Endothelial cell of umbilical vein (primary cell): ENCODE measurements around the gene GAL3ST2. TPM values are rescaled to one million over a fixed set of nuclear protein-coding genes. Genes with fewer than 3 reads are reported as not detected.

Source experiments
- BruUV-seq: library from RNA; stranded (reverse); fragments of 400-500 nt; replicated peaks from 2 replicates; lab custom pipeline; 2021; lab: Mats Ljungman, UMichigan
- CTCF ChIA-PET: fragments of 300-600, 350-600 bp; sonication (Branson Sonifier 250); formaldehyde crosslinking; loops from one replicate; lab custom pipeline; 2021; ENCODE audit warnings: antibody characterized with exemption, inconsistent platforms; lab: Charles Lee
- POLR2A ChIA-PET: fragments of 300-600, 350-600 bp; sonication (Branson Sonifier 250); formaldehyde crosslinking; loops from one replicate; lab custom pipeline; 2021; ENCODE audit warnings: antibody characterized with exemption, inconsistent platforms; lab: Charles Lee
- DNase-seq: peaks from one replicate; pipeline ENCODE4 v3.0.0-alpha.2; 2011; ENCODE audit warnings: low read depth, low spot score
- FAIRE-seq: peaks from 2 replicates; lab custom pipeline; 2011; peaks lifted over from hg19 to GRCh38; lab: Jason Lieb, UNC
- H2AFZ ChIP-seq: 2 replicates; pipeline ENCODE4 v1.6.0; 2012; ENCODE audit warnings: low read depth, low read length, control low read depth, inconsistent platforms
- H3K27ac ChIP-seq: 2 replicates; pipeline ENCODE4 v1.5.1; 2011; ENCODE audit warnings: low read depth, mild to moderate bottlenecking, control low read depth, low read length, moderate library complexity; ENCODE audit not compliant: insufficient read depth
- H3K27me3 ChIP-seq, 2 experiments: 2 replicates each; pipeline versions ENCODE4 v1.6.0 to v1.6.1; 2011; ENCODE audit warnings: low read length in 2 of 2, mixed read lengths in 1 of 2; ENCODE audit not compliant: control insufficient read depth in 2 of 2, insufficient read depth in 2 of 2
- H3K36me3 ChIP-seq, 2 experiments: 2 replicates in 1 of 2; 3 replicates in 1 of 2; pipeline ENCODE4 v1.5.1; 2011; ENCODE audit warnings: low read length in 2 of 2, mild to moderate bottlenecking in 1 of 2, moderate library complexity in 1 of 2; ENCODE audit not compliant: control insufficient read depth in 2 of 2, insufficient read depth in 2 of 2; ENCODE audit errors: extremely low read depth in 1 of 2
- H3K4me1 ChIP-seq: 3 replicates; pipeline ENCODE4 v1.5.1; 2011; ENCODE audit warnings: mild to moderate bottlenecking, low read length; ENCODE audit not compliant: control insufficient read depth, insufficient read depth; ENCODE audit errors: extremely low read depth
- H3K4me2 ChIP-seq: 2 replicates; pipeline ENCODE4 v1.6.1; 2011; ENCODE audit warnings: low read length, control low read depth, mixed read lengths; ENCODE audit not compliant: insufficient read depth
- H3K4me3 ChIP-seq, 3 experiments: fragments of 200-600 bp in 1 of 3; sonication (generic), shearing (Covaris generic) in 1 of 3; replicated peaks in 1 of 3; 2 replicates each; pipeline ENCODE4 v1.5.1; 2011 to 2016; ENCODE audit warnings: control low read depth in 3 of 3, low read length in 3 of 3, mild to moderate bottlenecking in 2 of 3, inconsistent platforms in 1 of 3, low read depth in 1 of 3, moderate library complexity in 1 of 3; ENCODE audit not compliant: insufficient read depth in 1 of 3
- H3K79me2 ChIP-seq: 2 replicates; pipeline ENCODE4 v1.6.0; 2012; ENCODE audit warnings: low read length, inconsistent platforms; ENCODE audit not compliant: control insufficient read depth, insufficient read depth
- H3K9ac ChIP-seq: replicated peaks from 2 replicates; pipeline ENCODE3; 2011; ENCODE audit warnings: low read length, control low read depth; ENCODE audit not compliant: insufficient read depth; ENCODE audit errors: extremely low read depth
- H3K9me1 ChIP-seq: replicated peaks from 3 replicates; pipeline ENCODE4 v1.6.0; 2011; ENCODE audit warnings: mild to moderate bottlenecking, low read length; ENCODE audit not compliant: control insufficient read depth, insufficient read depth; ENCODE audit errors: extremely low read depth
- H3K9me3 ChIP-seq: replicated peaks from 2 replicates; pipeline ENCODE4 v1.5.1; 2012; ENCODE audit warnings: low read length, inconsistent platforms; ENCODE audit not compliant: control insufficient read depth, insufficient read depth
- H4K20me1 ChIP-seq: replicated peaks from 2 replicates; pipeline ENCODE3; 2011; ENCODE audit warnings: mild to moderate bottlenecking, low read length; ENCODE audit not compliant: control insufficient read depth, insufficient read depth; ENCODE audit errors: extremely low read depth
- CTCF ChIP-seq, 2 donors: IDR thresholded peaks; 1 replicate in 1 of 2; 2 replicates in 1 of 2; pipeline ENCODE4 v1.5.1; 2011; ENCODE audit warnings: low read length in 2 of 2, mild to moderate bottlenecking in 2 of 2, moderate library complexity in 2 of 2, control low read depth in 1 of 2, inconsistent platforms in 1 of 2, low read depth in 1 of 2; ENCODE audit not compliant: insufficient read depth in 1 of 2; ENCODE audit errors: extremely low read depth in 1 of 2
- EZH2 ChIP-seq: IDR thresholded peaks from 2 replicates; pipeline ENCODE4 v1.6.1; 2012; ENCODE audit warnings: borderline replicate concordance, low read depth, mild to moderate bottlenecking, moderate library complexity, low read length, inconsistent platforms; ENCODE audit not compliant: severe bottlenecking
- FOS ChIP-seq: IDR thresholded peaks from 2 replicates; pipeline ENCODE4 v1.6.1; 2011; ENCODE audit warnings: mild to moderate bottlenecking, low read length, moderate library complexity, borderline replicate concordance; ENCODE audit not compliant: insufficient read depth
- GATA2 ChIP-seq: IDR thresholded peaks from 2 replicates; pipeline ENCODE4 v1.7.0; 2011; ENCODE audit warnings: low read depth, mild to moderate bottlenecking, moderate library complexity, mixed read lengths, low read length; ENCODE audit not compliant: insufficient read length, insufficient read depth
- JUN ChIP-seq: IDR thresholded peaks from 2 replicates; pipeline ENCODE4 v1.6.1; 2011; ENCODE audit warnings: borderline replicate concordance, low read depth; ENCODE audit not compliant: insufficient read length, insufficient read depth
- MAX ChIP-seq: IDR thresholded peaks from 2 replicates; pipeline ENCODE4 v1.6.1; 2011; ENCODE audit not compliant: insufficient read depth, insufficient read length
- MYC ChIP-seq: IDR thresholded peaks from one replicate; pipeline ENCODE4 v1.6.1; 2011; ENCODE audit warnings: mild to moderate bottlenecking, low read depth, low read length
- POLR2A ChIP-seq: IDR thresholded peaks from 2 replicates; pipeline ENCODE4 v1.6.1; 2012; ENCODE audit warnings: low read depth, mild to moderate bottlenecking, control low read depth, low read length
- POLR2AphosphoS5 ChIP-seq: IDR thresholded peaks from 2 replicates; pipeline ENCODE4 v1.6.1; 2012; ENCODE audit warnings: low read depth, mild to moderate bottlenecking, control low read depth, low read length, moderate library complexity; ENCODE audit not compliant: insufficient read depth
- dilution Hi-C: fragments of 300-500 bp; cut with MboI; formaldehyde crosslinking; loops from one replicate; pipeline ENCODE4 v1.15.0; 2019; ENCODE audit warnings: low sequenced_read_pairs; ENCODE audit not compliant: extremely low pct_ligation_motif_present
- intact Hi-C: fragments of 100-400 bp; cut with micrococcal nuclease; formaldehyde crosslinking; loops from one replicate; pipeline ENCODE4 v1.10.0; 2022
- polyA plus RNA-seq, 4 experiments: library from polyadenylated mRNA; depleted of rRNA in 3 of 4; stranded (reverse) in 3 of 4; unstranded in 1 of 4; fragments of >200 nt; gene quantifications; 2 replicates each; pipeline versions ENCODE4 v1.2.1 to v1.2.3, GENCODE V29; 2011 to 2012; ENCODE audit warnings: missing spikeins in 1 of 4
- total RNA-seq: library from RNA; stranded (reverse); gene quantifications from 2 replicates; pipeline ENCODE4 v1.2.3, GENCODE V29; 2021

Gene GAL3ST2
- total and polyA plus RNA-seq, 2 donors (not counting 3 experiments of a cell fraction or from before 2014, with no cell fraction given), result not detected

- Histone ChIP-seq H3K4me2 (no peak overlapping the region), H3K9ac (no peak overlapping the region), H2AFZ (no peak overlapping the region), H3K9me1 (no peaks in the 10 kb centered on the region), H3K9me3 (no peaks in the 10 kb centered on the region), H3K79me2 (no peaks in the 10 kb centered on the region), H4K20me1 (no peaks in the 10 kb centered on the region), H3K4me1 (peaks cover 11% of the 10 kb centered on the region), H3K4me3 (no peak overlapping the region), H3K27me3 (no peaks in the 10 kb centered on the region), H3K36me3 (no peaks in the 10 kb centered on the region), H3K27ac (no peak overlapping the region)
- ChIA-PET CTCF (interaction anchor here (5.2 kb wide), 1 partner anchor 28 kb away, joined by 41 read pairs; the partner anchor contains the start of gene ING5), POLR2A (no interaction called here)
- intact Hi-C loops (loop anchor here (5.0 kb wide), 2 partner anchors 43 to 583 kb away; partner anchors contain the start of genes DTYMK and PASK), dilution Hi-C loops (no loop called here)
- TF ChIP-seq MAX (no peak), POLR2AphosphoS5 (no peak), GATA2 (no peak), POLR2A (no peak), CTCF (IDR thresholded peaks at IDR 0.05; ENCODE audit: extremely low read depth in 1 of 2, insufficient read depth in 1 of 2, low read depth in 1 of 2, low read length in 2 of 2) (no peak), EZH2 (no peak), MYC (no peak), FOS (no peak), JUN (no peak)
- DNase-seq (no peak), FAIRE-seq (no peak)
- BruUV-seq, result no TSS peak
These were observed 46.8 kb upstream of the GAL3ST2 start for GRCh38 chr2:241729868-241730267.
